Spleen (tissue), 7 donors: ENCODE measurements around the gene RHOBTB3.

Source experiments
- CTCF ChIP-seq, 11 experiments: fragments of 200-600 bp in 7 of 11; fragments of 450-650 bp in 4 of 11; sonication (generic) in 4 of 11; IDR thresholded peaks in 8 of 11; conservative IDR thresholded peaks in 3 of 11; 1 replicate in 7 of 11; 2 replicates in 4 of 11; pipeline versions ENCODE4 v1.4.0 to v1.8.0; 2016 to 2021; ENCODE audit warnings: antibody characterized with exemption in 11 of 11, inconsistent platforms in 4 of 11, mild to moderate bottlenecking in 1 of 11
- POLR2A ChIP-seq, 3 donors: fragments of 450-650 bp; IDR thresholded peaks; one replicate each; pipeline ENCODE4 v1.5.1; 2017; ENCODE audit warnings: antibody characterized with exemption in 3 of 3, mild to moderate bottlenecking in 1 of 3
- POLR2AphosphoS5 ChIP-seq, 3 donors: sonication (generic); formaldehyde crosslinking; IDR thresholded peaks; one replicate each; pipeline ENCODE4 v1.5.1; 2017; ENCODE audit warnings: antibody characterized with exemption in 3 of 3
- donor health status: DM: no; HTN: no; CAD: no; lungs with moderate emphysema.
- donor health status: DM: no; HTN: no; CAD: no.
- donor health status: DM: no; HTN: no; CAD: no.

DNA sequence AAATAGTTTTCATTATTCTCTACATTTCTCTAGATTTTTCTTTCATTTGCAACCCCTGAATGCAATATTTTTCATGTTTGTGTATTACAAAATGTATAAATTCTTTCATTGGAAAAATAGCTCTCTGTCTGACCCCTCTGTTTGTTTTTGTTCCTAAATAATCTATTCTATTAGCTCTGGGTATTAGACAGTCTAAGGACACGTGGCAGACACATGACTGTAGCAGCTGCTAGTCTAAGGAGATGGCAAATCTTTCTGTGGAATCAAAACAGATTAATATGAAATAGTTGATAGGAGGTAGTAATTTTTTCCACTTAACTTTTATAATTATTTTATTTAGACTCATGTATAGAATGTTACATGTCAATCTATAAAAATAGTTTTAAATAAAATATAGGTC lies 27.0 kb upstream of the RHOBTB3 start:
- TF ChIP-seq CTCF (IDR thresholded peaks at IDR 0.05 in 8 of 11, conservative IDR thresholded peaks at IDR 0.05 in 3 of 11) (no peak), POLR2AphosphoS5 (IDR thresholded peaks at IDR 0.05) (no peak), POLR2A (IDR thresholded peaks at IDR 0.05) (no peak)
